CD4-positive, alpha-beta T cell (primary cell): Measurements from ENCODE around the gene PSD. TPM values are rescaled to one million over a fixed set of nuclear protein-coding genes. Genes with fewer than 3 reads are reported as not detected.

Experiments
- ATAC-seq: fragments of 200-7000 bp; cut with Tn5 transposase; one replicate; pipeline ENCODE4 v1.10.0; 2022; ENCODE audit warnings: mild to moderate bottlenecking; ENCODE audit not compliant: poor library complexity
- CTCF ChIA-PET: fragments of 350-600 bp; sonication (Branson Sonifier 250); formaldehyde crosslinking; loops from one replicate; lab custom pipeline; 2021; ENCODE audit warnings: antibody characterized with exemption, inconsistent platforms; lab: Charles Lee
- POLR2A ChIA-PET: fragments of 350-600 bp; sonication (Branson Sonifier 250); formaldehyde crosslinking; loops from one replicate; lab custom pipeline; 2021; ENCODE audit warnings: antibody characterized with exemption, inconsistent platforms; lab: Charles Lee
- DNase-seq, 14 experiments: peaks; one replicate each; pipeline ENCODE4 v3.0.0-alpha.2; 2013 to 2020; ENCODE audit warnings: mixed read lengths in 2 of 14
- H3K27ac ChIP-seq, 2 donors: one replicate each; pipeline versions ENCODE4 v1.5.1 to v1.7.0; 2013; ENCODE audit warnings: low read length in 2 of 2, low read depth in 1 of 2, mild to moderate bottlenecking in 1 of 2
- H3K27me3 ChIP-seq, 2 experiments: 1 replicate in 1 of 2; 2 replicates in 1 of 2; pipeline versions ENCODE4 v1.6.1 to v1.7.0; 2013; ENCODE audit warnings: low read length in 2 of 2, control low read depth in 1 of 2, mild to moderate bottlenecking in 1 of 2, moderate library complexity in 1 of 2; ENCODE audit not compliant: insufficient read depth in 2 of 2, control insufficient read depth in 1 of 2
- H3K36me3 ChIP-seq: one replicate; pipeline ENCODE4 v1.6.1; 2013; ENCODE audit warnings: low read length, control low read depth; ENCODE audit not compliant: insufficient read depth
- H3K4me1 ChIP-seq: one replicate; pipeline ENCODE4 v1.6.1; 2013; ENCODE audit warnings: low read length, control low read depth; ENCODE audit not compliant: insufficient read depth
- H3K4me3 ChIP-seq: one replicate; pipeline ENCODE4 v1.5.1; 2013; ENCODE audit warnings: mild to moderate bottlenecking, low read length, moderate library complexity
- H3K9me3 ChIP-seq, 2 experiments: 1 replicate in 1 of 2; 2 replicates in 1 of 2; pipeline versions ENCODE4 v1.6.1 to v1.7.0; 2013; ENCODE audit warnings: low read length in 2 of 2, mild to moderate bottlenecking in 2 of 2, control low read depth in 1 of 2, moderate library complexity in 1 of 2; ENCODE audit not compliant: control insufficient read depth in 1 of 2, insufficient read depth in 1 of 2
- H3K27ac Mint-ChIP-seq: one replicate; pipeline ENCODE4 v1.8.0; 2020; ENCODE audit warnings: mixed read lengths
- H3K27me3 Mint-ChIP-seq: one replicate; pipeline ENCODE4 v1.8.0; 2021; ENCODE audit warnings: mixed read lengths
- H3K36me3 Mint-ChIP-seq: one replicate; pipeline ENCODE4 v1.8.0; 2021; ENCODE audit warnings: low read depth, mixed read lengths
- H3K4me1 Mint-ChIP-seq: one replicate; pipeline ENCODE4 v1.8.0; 2021; ENCODE audit warnings: low read depth, mixed read lengths
- H3K4me3 Mint-ChIP-seq: one replicate; pipeline ENCODE4 v1.8.0; 2020; ENCODE audit warnings: mild to moderate bottlenecking, mixed read lengths
- H3K9me3 Mint-ChIP-seq: one replicate; pipeline ENCODE4 v1.8.0; 2020; ENCODE audit warnings: mixed read lengths
- CTCF ChIP-seq: fragments of 200-600 bp; IDR thresholded peaks from one replicate; pipeline ENCODE4 v1.8.0; 2022; ENCODE audit warnings: antibody characterized with exemption, mild to moderate bottlenecking
- intact Hi-C, 2 experiments: fragments of 100-400 bp; cut with DNase I in 1 of 2; cut with micrococcal nuclease in 1 of 2; formaldehyde crosslinking; loops; one replicate each; pipeline versions ENCODE4 v1.15.1 to v1.9.0; 2023 to 2025; cut with DNase I, micrococcal nuclease
- total RNA-seq, 174 experiments: library from RNA in 2 of 174; stranded (reverse) in 2 of 174; gene quantifications; one replicate each; pipeline ENCODE4 v1.2.3 and lab custom pipeline; 2021 to 2026

Gene PSD
- total RNA-seq, 2 experiments from 2014 or later = 16.7 to 17.8 TPM

- Histone ChIP-seq H3K27ac (peak within 1 kb of the TSS; percentile 97 to 100), H3K36me3 (peaks cover 34% of the 10 kb centered on the region), H3K27me3 (no peaks in the 10 kb centered on the region), H3K4me3 (peak within 1 kb of the TSS; percentile 64), H3K9me3 (no peaks in the 10 kb centered on the region), H3K4me1 (peaks cover 71% of the 10 kb centered on the region)
- ATAC-seq = peak; percentile 28
- no peak for TF ChIP-seq CTCF
- Mint-ChIP-seq H3K27ac (peak within 1 kb of the TSS; percentile 100), H3K27me3 (no peaks in the 10 kb centered on the region), H3K36me3 (peaks cover 61% of the 10 kb centered on the region), H3K4me3 (peak within 1 kb of the TSS; percentile 92), H3K4me1 (peaks cover 54% of the 10 kb centered on the region), H3K9me3 (no peaks in the 10 kb centered on the region)
- POLR2A ChIA-PET = interaction anchor here (0.6 to 4.6 kb wide), 19 partner anchors 9 to 578 kb away, joined by 3 to 71 read pairs (median 9); partner anchors contain the start of genes ACTR1A, C10orf95, CUEDC2 and FBXL15
- intact Hi-C loops = loop anchor here (1.0 to 10.0 kb wide), 7 partner anchors 25 to 349 kb away; partner anchors contain the start of genes FBXL15 (in 2 of the 2), ACTR1A (in 1 of the 2), GBF1 (in 1 of the 2) and TRIM8 (in 1 of the 2)
- CTCF ChIA-PET = interaction anchor here (0.6 to 4.0 kb wide), 9 partner anchors 8 to 348 kb away, joined by 3 to 26 read pairs (median 4); partner anchors contain the start of genes CUEDC2, FBXL15, SUFU and TRIM8
- DNase-seq = peak; percentile 84 to 97 (median 90)
These were observed 22.9 kb downstream of the PSD start, which contains the start of gene NFKB2 for GRCh38 chr10:102395400-102396316. TSS of gene NFKB2 (plus strand) at chr10:102395705. CDS start at chr10:102395960, 255 bp downstream.

- no peak for TF ChIP-seq CTCF
- Mint-ChIP-seq H3K9me3 (no peaks in the 10 kb centered on the region), H3K36me3 (peaks cover 53% of the 10 kb centered on the region), H3K27ac (peak overlapping the region; percentile 100), H3K27me3 (no peaks in the 10 kb centered on the region), H3K4me1 (peaks cover 53% of the 10 kb centered on the region), H3K4me3 (peak overlapping the region; percentile 92)
- peak overlapping the region; percentile 97 to 100 for H3K27ac ChIP-seq
- peaks cover 63% of the 10 kb centered on the region for H3K4me1 ChIP-seq
- peaks cover 27% of the 10 kb centered on the region for H3K36me3 ChIP-seq
- intact Hi-C loops = loop anchor here (1.0 to 10.0 kb wide), 10 partner anchors 26 to 350 kb away; partner anchors contain the start of genes ACTR1A (in 1 of the 2), FBXL15 (in 1 of the 2), GBF1 (in 1 of the 2) and TRIM8 (in 1 of the 2)
- ChIA-PET CTCF (interaction anchor here (0.6 to 4.0 kb wide), 8 partner anchors 9 to 349 kb away, joined by 4 to 26 read pairs (median 6); partner anchors contain the start of genes CUEDC2, FBXL15, SUFU and TRIM8), POLR2A (interaction anchor here (1.0 to 4.6 kb wide), 22 partner anchors 9 to 577 kb away, joined by 3 to 71 read pairs (median 8); partner anchors contain the start of genes ACTR1A, ARL3, C10orf95 and CUEDC2)
- no peaks in the 10 kb centered on the region for H3K27me3 ChIP-seq
- peak overlapping the region; percentile 64 for H3K4me3 ChIP-seq
- DNase-seq = peak in 8 of 14 experiments; percentile 25 to 87 (median 53)
- H3K9me3 ChIP-seq = no peaks in the 10 kb centered on the region
- peak; percentile 38 for ATAC-seq
These were observed 23.7 kb downstream of the PSD start for GRCh38 chr10:102394801-102395399.
